OCI-LY7 (cell line): ENCODE measurements around the gene PLXDC1. TPM values are rescaled to one million over a fixed set of nuclear protein-coding genes. Genes with fewer than 3 reads are reported as not detected.

ENCODE experiments used
- BruUV-seq: library from RNA; stranded (reverse); fragments of 400-500 nt; replicated peaks from 2 replicates; lab custom pipeline; 2021; lab: Mats Ljungman, UMichigan
- CTCF ChIA-PET: fragments of 300-600 bp; sonication (Branson Sonifier 250); formaldehyde crosslinking; loops from one replicate; lab custom pipeline; 2022; ENCODE audit warnings: antibody characterized with exemption; ENCODE audit not compliant: unreplicated experiment; lab: Charles Lee
- POLR2A ChIA-PET: fragments of 300-600 bp; sonication (Branson Sonifier 250); formaldehyde crosslinking; loops from one replicate; lab custom pipeline; 2022; ENCODE audit warnings: antibody characterized with exemption; lab: Charles Lee
- DNase-seq: peaks from one replicate; pipeline ENCODE4 v3.0.0-alpha.2; 2015; ENCODE audit warnings: low spot score
- H2AFZ ChIP-seq: fragments of 200-600 bp; sonication (generic), shearing (Covaris generic); 2 replicates; pipeline ENCODE4 v1.6.1; 2014; ENCODE audit warnings: mild to moderate bottlenecking, antibody characterized with exemption, low read length, moderate library complexity
- H3K27ac ChIP-seq: fragments of 200-600 bp; sonication (generic); 2 replicates; pipeline ENCODE4 v1.5.1; 2014; ENCODE audit warnings: mixed run types, low read depth, mild to moderate bottlenecking, moderate library complexity, low read length, inconsistent platforms; ENCODE audit not compliant: poor library complexity, severe bottlenecking
- H3K36me3 ChIP-seq: fragments of 200-600 bp; sonication (generic); 2 replicates; pipeline ENCODE4 v1.6.1; 2014; ENCODE audit warnings: mild to moderate bottlenecking, antibody characterized with exemption, low read length, moderate library complexity, mixed read lengths; ENCODE audit not compliant: insufficient read depth
- H3K4me1 ChIP-seq: fragments of 200-600 bp; sonication (generic); 2 replicates; pipeline ENCODE4 v1.5.1; 2014; ENCODE audit warnings: mild to moderate bottlenecking, low read length; ENCODE audit not compliant: insufficient read depth, poor library complexity, severe bottlenecking
- H3K4me2 ChIP-seq: fragments of 200-600 bp; sonication (generic); 2 replicates; pipeline ENCODE4 v1.6.1; 2014; ENCODE audit warnings: mild to moderate bottlenecking, low read length
- H3K4me3 ChIP-seq: fragments of 200-600 bp; sonication (generic); 2 replicates; pipeline ENCODE4 v1.5.1; 2014; ENCODE audit warnings: mild to moderate bottlenecking, low read depth, low read length; ENCODE audit not compliant: poor library complexity, severe bottlenecking
- H3K79me2 ChIP-seq: fragments of 200-600 bp; sonication (generic); 2 replicates; pipeline ENCODE4 v1.6.1; 2016; ENCODE audit warnings: low read depth, mild to moderate bottlenecking, low read length, moderate library complexity, mixed read lengths; ENCODE audit not compliant: insufficient read depth
- H3K9me2 ChIP-seq: fragments of 200-600 bp; sonication (generic); 2 replicates; pipeline ENCODE4 v1.6.1; 2016; ENCODE audit warnings: mild to moderate bottlenecking, low read length, mixed read lengths; ENCODE audit not compliant: insufficient read depth
- H3K9me3 ChIP-seq: fragments of 200-600 bp; sonication (generic); 2 replicates; pipeline ENCODE4 v1.6.1; 2014; ENCODE audit warnings: mild to moderate bottlenecking, mixed run types, low read length, mixed read lengths
- H4K20me1 ChIP-seq: fragments of 200-600 bp; sonication (generic); 2 replicates; pipeline ENCODE4 v1.6.1; 2014; ENCODE audit warnings: mild to moderate bottlenecking, antibody characterized with exemption, low read length, moderate library complexity, mixed read lengths; ENCODE audit not compliant: insufficient read depth
- CTCF ChIP-seq: fragments of 200-600 bp; sonication (generic); conservative IDR thresholded peaks from 2 replicates; pipeline ENCODE4 v1.5.1; 2014; ENCODE audit warnings: mild to moderate bottlenecking, antibody characterized with exemption, low read length, moderate library complexity, mixed read lengths
- EZH2phosphoT487 ChIP-seq: fragments of 200-600 bp; sonication (generic); IDR thresholded peaks from 2 replicates; pipeline ENCODE4 v1.6.1; 2018; ENCODE audit warnings: low read depth, borderline replicate concordance, mild to moderate bottlenecking, mixed run types, antibody characterized with exemption, low read length, moderate library complexity, mixed read lengths
- intact Hi-C: fragments of 100-400 bp; cut with micrococcal nuclease; formaldehyde crosslinking; loops from one replicate; pipeline ENCODE4 v1.10.0; 2022; ENCODE audit not compliant: unreplicated experiment
- total RNA-seq, 2 experiments: library from RNA; depleted of rRNA in 1 of 2; stranded (reverse); fragments of >200 nt in 1 of 2; shearing (Covaris generic) in 1 of 2; gene quantifications; 2 replicates each; pipeline ENCODE4 v1.2.3, GENCODE V29; 2014 to 2022

PLXDC1 gene
- total RNA-seq, 2 experiments from 2014 or later = 0.13 to 0.67 TPM

GRCh38 chr17:39082482-39082881, 69.0 kb downstream of the PLXDC1 start:
- Histone ChIP-seq H3K4me3 (no peak overlapping the region), H2AFZ (no peak overlapping the region), H3K36me3 (no peaks in the 10 kb centered on the region), H3K4me2 (no peak overlapping the region), H4K20me1 (no peaks in the 10 kb centered on the region), H3K4me1 (peaks cover 5% of the 10 kb centered on the region), H3K79me2 (no peaks in the 10 kb centered on the region), H3K9me2 (no peaks in the 10 kb centered on the region), H3K9me3 (no peaks in the 10 kb centered on the region), H3K27ac (no peak overlapping the region)
- ChIA-PET POLR2A (interaction anchor here (0.6 to 0.7 kb wide), 4 partner anchors 15 to 191 kb away, joined by 3 to 4 read pairs (median 4); no protein-coding TSS in a partner anchor), CTCF (no interaction called here)
- no peak for DNase-seq
- no TSS peak for BruUV-seq
- intact Hi-C loops = no loop called here
- no peak for TF ChIP-seq CTCF
- TF ChIP-seq EZH2phosphoT487 = no peak

- Histone ChIP-seq H3K9me2 (no peaks in the 10 kb centered on the region), H3K4me2 (no peak overlapping the region), H3K79me2 (no peaks in the 10 kb centered on the region), H2AFZ (no peak overlapping the region), H3K4me3 (no peak overlapping the region), H3K4me1 (peaks cover 5% of the 10 kb centered on the region), H4K20me1 (no peaks in the 10 kb centered on the region), H3K36me3 (no peaks in the 10 kb centered on the region), H3K27ac (no peak overlapping the region), H3K9me3 (no peaks in the 10 kb centered on the region)
- ChIA-PET CTCF (no interaction called here), POLR2A (interaction anchor here (0.6 to 0.7 kb wide), 2 partner anchors 41 to 190 kb away, joined by 3 to 4 read pairs; no protein-coding TSS in a partner anchor)
- no peak for TF ChIP-seq CTCF
- no peak for TF ChIP-seq EZH2phosphoT487
- peak; percentile 19 for DNase-seq
- no TSS peak for BruUV-seq
- intact Hi-C loops = no loop called here
Observed at GRCh38 chr17:39081851-39082250, 69.6 kb downstream of the PLXDC1 start.

GRCh38 chr17:39080421-39081078, 70.9 kb downstream of the PLXDC1 start:
- Histone ChIP-seq H3K4me3 (no peak overlapping the region), H3K4me1 (peaks cover 5% of the 10 kb centered on the region), H3K9me2 (no peaks in the 10 kb centered on the region), H3K27ac (no peak overlapping the region), H3K4me2 (no peak overlapping the region), H4K20me1 (no peaks in the 10 kb centered on the region), H2AFZ (no peak overlapping the region), H3K79me2 (no peaks in the 10 kb centered on the region), H3K9me3 (no peaks in the 10 kb centered on the region), H3K36me3 (no peaks in the 10 kb centered on the region)
- DNase-seq = no peak
- BruUV-seq = no TSS peak
- POLR2A ChIA-PET = interaction anchor here (1.3 kb wide), 1 partner anchor 9 kb away, joined by 4 read pairs; no protein-coding TSS in a partner anchor
- TF ChIP-seq CTCF (no peak), EZH2phosphoT487 (no peak)
- CTCF ChIA-PET = no interaction called here
- intact Hi-C loops = no loop called here
